GM21390 (cell line): ENCODE results near the gene ARHGAP4.
A peak's percentile ranks its signal among the peaks of the same experiment; 100 is the strongest.

Experiments used
- ATAC-seq: cut with Tn5 transposase; IDR thresholded peaks from one replicate; pipeline ENCODE4 v1.9.1; 2021; ENCODE audit not compliant: unreplicated experiment

Gene ARHGAP4

DNA sequence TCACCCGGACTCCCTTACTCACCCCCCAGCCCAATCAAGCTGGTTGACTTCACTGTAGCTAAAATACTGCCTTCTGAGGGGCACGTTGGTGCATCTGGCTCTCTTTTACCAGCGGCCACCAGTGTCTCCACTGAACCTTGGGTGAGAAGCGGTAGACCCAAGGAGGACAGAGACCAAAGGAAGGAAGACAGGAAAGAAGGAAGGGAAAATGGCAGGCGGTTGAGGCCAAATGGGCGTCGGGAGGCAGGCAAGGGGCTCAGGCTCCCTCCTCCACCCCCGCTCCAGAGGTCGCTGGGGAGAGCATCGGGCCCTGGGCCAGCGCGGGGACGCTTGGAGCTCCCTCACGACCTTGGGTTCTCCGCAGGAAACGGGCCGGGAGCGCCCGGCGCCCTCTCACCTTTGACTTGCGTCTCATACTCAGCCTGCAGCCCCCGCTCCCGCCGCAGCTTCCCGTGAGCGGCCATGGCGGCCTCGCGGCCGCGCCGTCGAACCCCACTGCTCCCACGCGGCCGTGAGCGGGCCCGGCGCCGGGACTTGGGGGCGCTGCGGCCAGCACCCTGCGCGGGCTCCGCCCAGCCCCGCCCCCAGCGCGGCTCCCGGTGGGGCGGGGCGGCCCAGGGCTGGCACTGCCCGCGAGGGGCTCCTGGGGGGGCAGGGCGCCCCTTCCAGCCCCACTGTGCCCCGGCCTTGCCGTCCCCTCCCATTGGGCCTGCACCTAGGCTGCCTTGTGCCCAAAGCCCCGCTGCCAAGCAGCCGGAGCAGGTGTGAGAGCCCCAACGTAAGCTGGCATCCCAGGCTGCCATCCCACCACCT lies at the start of gene ARHGAP4:
ARHGAP4 (minus strand) TSS at position 526 of the 813 bp plus-strand sequence; CDS start at position 464, 62 bp downstream.
- ATAC-seq: no peak

- ATAC-seq: no peak
Observed at GRCh38 chrX:153974726-153975286, 48.7 kb upstream of the ARHGAP4 start.

DNA sequence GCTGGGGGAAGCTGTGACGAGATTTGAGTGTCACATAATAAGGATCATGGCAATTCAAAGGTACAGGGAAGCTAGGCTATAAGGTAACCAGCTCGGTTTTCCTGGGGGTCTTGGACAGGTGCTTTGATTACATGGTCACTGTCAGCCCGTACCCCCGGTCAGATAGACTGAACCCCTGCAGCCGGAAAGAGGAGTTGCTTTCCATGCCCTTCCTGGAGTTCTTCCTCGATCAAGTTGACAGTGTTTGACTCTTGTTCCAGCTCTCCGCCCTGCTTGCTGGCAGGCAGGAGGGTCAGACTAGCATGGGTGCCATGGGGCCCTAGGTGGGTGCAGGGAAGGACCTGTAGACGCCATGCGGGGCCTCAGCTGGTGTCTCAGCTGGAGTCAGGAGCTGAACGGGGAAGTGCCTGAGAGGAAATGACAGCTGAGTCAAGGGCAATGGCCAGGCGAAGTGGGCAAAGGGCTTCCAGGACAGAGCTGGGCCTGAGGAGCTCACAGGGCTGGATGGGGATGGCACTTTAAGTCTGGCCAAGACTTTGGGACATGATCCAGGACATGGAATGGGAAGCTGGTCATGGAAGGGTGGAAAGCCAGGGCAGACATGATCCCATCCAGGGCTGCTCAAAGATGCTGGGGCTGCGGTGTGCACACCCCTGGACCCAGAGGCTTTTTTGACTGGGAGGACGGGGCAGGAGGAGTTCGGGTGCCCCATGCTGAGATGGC lies 48.1 kb upstream of the ARHGAP4 start:
- ATAC-seq: no peak

DNA sequence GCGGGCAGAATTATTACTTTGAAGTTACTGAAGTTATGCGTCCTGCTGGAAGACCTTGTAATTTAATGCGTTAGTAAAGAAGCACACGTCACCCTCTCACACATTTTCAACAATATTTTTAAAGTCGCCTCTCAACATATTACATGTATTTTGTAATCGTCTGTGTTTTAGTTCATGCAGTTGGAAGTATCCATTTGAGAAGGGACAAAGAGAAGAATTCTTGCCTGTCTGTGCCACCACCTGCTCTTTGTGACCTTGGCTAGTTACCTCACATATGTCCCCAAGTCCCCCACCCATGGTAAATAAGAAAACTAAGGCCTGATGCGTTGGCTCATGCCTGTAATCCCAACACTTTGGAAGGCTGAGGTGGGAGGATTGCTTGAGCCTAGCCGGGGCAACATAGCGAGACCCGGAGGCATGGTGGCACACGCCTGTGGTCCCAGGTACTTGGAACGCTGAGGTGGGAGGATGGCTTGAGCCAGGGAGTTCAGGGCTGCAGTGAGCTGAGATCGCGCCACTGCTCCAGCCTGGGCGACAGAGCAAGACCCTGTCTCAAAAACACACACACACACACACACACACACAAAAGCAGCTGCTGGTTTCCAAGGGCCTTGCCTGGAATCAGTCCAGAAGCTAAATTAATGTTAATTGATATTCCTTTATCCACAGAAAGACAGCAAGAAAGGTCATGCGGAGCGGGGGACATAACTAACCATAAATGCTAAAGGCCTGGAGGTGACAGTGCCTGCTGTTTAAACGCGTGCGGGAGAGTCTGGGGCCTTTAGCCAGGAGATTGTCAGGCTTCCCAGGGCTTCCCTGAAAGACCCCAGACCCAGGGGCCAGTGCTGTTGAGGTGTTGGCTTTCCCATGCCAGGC lies 47.3 kb upstream of the ARHGAP4 start:
- no peak for ATAC-seq

GRCh38 chrX:153972368-153973126 lies 46.5 kb upstream of the ARHGAP4 start, which contains the start of gene TMEM187:
Gene TMEM187 (plus strand): TSS chrX:153972754. CDS start chrX:153982063, 9,309 bp downstream.
- peak; percentile 42 for ATAC-seq

- ATAC-seq: peak; percentile 33
Observed at GRCh38 chrX:153971450-153972367, 45.6 kb upstream of the ARHGAP4 start, which contains the start of gene HCFC1. Gene HCFC1 (minus strand): TSS chrX:153971818. CDS start chrX:153970840, 978 bp downstream.

GRCh38 chrX:153971124-153971449 lies 45.0 kb upstream of the ARHGAP4 start:
- no peak for ATAC-seq

- ATAC-seq: no peak
Observed at GRCh38 chrX:153970357-153971123, 44.5 kb upstream of the ARHGAP4 start.

DNA sequence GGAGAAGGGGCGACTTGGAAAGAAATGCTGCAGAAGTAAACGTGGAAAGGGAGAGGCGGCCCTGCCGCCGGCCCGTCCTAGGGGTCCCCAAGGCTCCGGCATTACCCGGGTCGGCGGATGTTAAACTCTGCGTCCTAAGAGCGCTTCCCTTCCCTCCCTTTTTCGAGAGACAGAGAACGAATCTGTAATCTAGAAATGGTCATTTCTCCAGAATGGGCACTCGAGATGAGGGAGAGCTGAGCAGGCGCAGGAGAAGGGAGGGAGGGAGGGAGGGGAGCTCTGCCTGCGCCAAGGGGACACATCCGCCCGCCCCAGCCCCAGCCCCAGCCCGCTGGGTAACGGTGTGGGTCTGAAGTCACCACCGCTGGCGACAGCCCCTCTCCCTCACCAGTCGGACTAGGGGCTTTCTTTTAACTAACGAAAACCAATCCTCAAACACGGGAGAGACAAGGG lies 43.9 kb upstream of the ARHGAP4 start:
- ATAC-seq: no peak

- no peak for ATAC-seq
Observed at GRCh38 chrX:153969125-153969903, 43.2 kb upstream of the ARHGAP4 start.

DNA sequence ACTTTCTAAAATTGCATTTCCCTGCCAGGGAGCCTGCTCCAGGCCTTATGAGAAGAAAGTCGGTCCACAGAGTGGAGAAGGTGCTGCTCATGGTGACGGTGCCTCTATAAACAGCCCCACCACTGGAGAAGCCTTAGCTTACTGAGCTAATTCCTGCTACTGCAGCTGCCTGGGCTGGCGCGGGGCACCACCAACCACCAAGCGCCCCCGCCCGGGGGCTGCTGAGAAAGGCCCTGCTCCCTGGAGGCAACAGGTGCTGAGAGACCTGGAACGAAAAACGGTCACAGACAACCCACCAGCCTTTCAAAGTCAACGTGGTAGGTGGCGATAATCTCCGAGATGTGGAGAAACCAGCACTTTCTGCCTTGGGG lies 42.7 kb upstream of the ARHGAP4 start:
- ATAC-seq: no peak

DNA sequence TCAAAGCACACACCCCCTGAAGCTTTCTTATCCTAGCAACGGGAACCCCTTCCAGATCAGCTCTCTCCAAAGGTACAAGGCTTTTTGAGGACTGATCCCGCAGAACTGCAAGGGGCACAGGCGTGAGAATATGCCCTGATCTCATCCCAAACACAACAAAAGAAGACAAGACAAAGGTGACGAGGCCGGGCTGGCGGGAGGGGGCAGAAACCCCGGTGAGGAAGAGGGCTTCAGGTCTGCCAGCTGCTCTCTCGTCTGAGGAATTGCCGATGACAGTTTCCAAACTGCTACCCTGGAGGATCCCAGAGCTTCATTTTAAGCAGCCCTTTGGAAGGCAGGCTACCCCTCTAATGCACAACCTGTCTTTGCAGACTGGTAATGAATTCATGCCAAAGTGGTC lies 42.2 kb upstream of the ARHGAP4 start:
- no peak for ATAC-seq

- ATAC-seq: no peak
Observed at GRCh38 chrX:153967536-153968224, 41.6 kb upstream of the ARHGAP4 start.

DNA sequence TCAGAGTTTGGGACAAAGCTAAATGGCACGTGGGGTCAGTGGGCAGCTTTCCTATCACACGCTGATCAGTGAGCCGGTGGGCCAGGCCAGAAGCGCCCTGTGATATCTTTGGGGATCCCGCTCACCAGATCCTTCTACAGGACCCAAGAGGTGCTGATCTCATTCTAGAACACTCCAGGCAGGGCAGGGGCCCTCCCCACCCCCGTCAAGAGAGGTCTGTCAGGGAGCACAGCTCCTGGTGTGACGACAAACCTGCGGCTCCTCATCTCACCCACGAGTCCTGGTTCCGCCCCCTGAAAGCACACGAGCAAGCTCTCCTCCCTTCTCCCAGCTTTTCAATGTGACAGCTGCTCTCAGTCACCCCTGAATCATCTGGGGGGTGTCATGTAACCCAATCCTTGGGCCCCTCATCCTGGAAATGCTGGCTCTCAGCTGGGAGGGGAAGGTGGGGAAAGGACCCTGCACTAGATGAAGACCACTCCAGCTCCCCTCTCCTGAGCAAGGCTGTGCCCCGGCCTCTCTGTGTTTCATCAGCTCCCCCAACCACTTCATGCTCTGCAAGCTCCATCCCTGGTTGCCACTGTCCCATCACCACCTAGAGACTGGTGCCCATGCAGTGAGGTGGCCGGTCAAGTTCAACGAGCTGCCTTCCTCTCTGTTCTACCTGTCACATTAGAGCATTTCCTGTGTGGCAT lies 40.9 kb upstream of the ARHGAP4 start:
- ATAC-seq: no peak

DNA sequence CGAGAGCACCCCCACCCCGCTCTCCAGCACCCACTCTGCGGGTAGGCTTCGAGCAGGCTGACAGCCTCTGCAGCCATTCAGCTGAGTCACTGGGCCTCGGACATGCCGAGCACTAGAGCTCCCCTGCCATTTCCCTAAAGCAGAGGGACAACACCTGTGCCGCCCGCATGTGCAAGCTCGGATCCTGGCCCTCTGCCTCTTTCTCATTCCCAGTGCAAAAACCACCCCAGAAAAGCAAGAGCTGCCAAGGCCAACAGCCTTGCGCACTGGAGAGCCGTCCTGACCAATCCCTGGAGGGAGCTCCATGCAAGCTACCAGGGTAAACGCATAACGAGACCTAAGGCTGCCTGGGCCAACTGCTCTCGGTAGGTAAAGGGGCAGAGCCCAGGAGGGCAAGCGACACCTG lies 40.2 kb upstream of the ARHGAP4 start:
- ATAC-seq: no peak

GRCh38 chrX:153965406-153965805 lies 39.3 kb upstream of the ARHGAP4 start:
- no peak for ATAC-seq
